UCSD-AML1 (cell line): Measurements from ENCODE around the gene PLIN4.

Source experiments
- DNase-seq: peaks from one replicate; lab custom pipeline; 2025; ENCODE audit not compliant: unreplicated experiment; lab: John Stamatoyannopoulos, UW

Gene PLIN4

GRCh38 chr19:4456843-4457653, 61.2 kb downstream of the PLIN4 start:
- DNase-seq = peak; percentile 75

- DNase-seq = peak; percentile 59
Measured at GRCh38 chr19:4456476-4456842, 61.8 kb downstream of the PLIN4 start.

DNA sequence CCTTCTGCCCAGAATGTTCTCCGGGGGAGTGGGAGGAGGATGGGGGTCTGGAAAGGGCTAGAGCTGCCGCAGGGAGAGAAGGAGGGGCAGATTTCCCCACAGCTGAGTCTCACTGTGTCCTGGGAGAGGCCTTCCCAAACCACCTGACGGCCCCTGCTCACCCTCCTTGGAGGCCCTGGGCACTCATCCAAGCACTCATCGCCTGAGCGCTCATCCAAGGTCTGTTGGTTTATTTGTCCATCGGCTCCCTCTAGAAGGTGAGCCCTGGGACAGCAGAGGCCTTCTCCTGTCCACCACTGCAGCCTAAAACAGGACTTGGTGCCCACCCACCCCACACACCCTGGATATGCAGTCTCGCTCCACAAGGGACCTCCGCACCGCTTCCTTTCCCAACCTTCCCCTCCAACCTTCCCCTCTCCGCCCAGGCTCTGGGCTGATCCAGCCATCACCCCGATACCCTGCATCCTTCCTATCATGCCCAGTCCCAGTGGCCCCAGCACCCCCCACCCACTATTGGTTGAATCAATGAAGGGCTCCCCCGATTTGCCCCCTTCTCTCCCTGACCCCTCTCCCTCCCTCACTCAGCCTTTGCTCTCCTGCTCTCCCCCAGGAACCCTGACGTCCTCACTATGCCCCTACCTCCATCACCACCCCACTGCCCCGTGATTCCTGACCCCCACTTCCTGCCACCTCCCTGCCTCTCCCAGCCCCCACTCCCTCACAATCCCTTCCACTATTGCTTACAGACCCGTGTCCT, 62.4 kb downstream of the PLIN4 start:
- no peak for DNase-seq

GRCh38 chr19:4454747-4455718, 63.3 kb downstream of the PLIN4 start:
- no peak for DNase-seq

GRCh38 chr19:4453232-4454179, 64.8 kb downstream of the PLIN4 start:
- no peak for DNase-seq

DNA sequence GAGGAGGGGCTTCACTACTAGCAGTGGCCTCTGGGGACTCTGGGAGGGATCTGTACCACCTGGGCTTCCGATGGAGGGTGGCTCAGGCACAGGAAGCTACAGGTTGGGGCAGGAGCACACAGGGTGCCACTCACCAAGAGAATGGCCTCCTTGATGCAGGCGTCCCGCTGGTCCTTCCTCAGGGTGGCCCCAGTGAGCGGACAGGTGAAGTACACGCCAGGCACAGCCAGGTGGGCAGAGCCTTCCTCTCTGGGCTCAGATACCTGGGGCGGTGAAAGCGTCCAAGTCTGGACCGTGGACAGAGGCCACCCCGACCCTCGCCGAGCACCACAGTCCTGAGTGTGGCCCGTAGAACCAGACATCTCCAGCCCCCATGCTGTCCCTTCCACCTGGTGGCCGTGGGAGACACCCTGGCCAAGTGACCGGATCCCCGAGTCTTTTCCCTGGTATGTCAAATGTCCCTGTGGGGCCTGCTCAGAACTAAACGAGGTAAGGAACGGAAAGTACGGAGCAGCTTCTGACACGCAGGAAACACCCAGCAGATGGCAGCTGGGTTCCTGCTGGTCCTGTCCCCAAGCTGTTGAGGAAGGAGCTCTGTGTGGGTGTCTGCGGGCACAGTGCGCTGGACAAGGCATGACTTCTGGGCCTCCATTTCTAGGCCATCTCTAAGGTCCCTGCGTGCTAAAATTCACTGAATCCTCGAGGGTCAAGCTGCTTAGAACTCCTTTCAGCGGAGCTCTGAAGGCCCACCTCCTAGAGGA, 65.9 kb downstream of the PLIN4 start:
- no peak for DNase-seq
